ENCODE measurements around the gene EXOC8. TPM values are rescaled to one million over a fixed set of nuclear protein-coding genes. Genes with fewer than 3 reads are reported as not detected.

The EXOC8 gene
- total and polyA plus RNA-seq, 2 donors (not counting 3 experiments of a cell fraction or from before 2014, with no cell fraction given), result 2.8 to 13.2 TPM

GRCh38 chr1:231369282-231369681 lies 31.6 kb upstream of the EXOC8 start:
- Histone ChIP-seq H3K79me2 (ENCODE audit: control insufficient read depth, insufficient read depth, low read length) (peaks cover 9% of the 10 kb centered on the region), H3K4me2 (ENCODE audit: insufficient read depth, low read length) (no peak overlapping the region), H3K36me3 (ENCODE audit: control insufficient read depth in 2 of 2, extremely low read depth in 1 of 2, insufficient read depth in 2 of 2, low read length in 2 of 2) (peaks cover 0 to 7% of the 10 kb centered on the region in 2 experiments), H3K4me1 (ENCODE audit: control insufficient read depth, extremely low read depth, insufficient read depth, low read length) (no peaks in the 10 kb centered on the region), H3K27me3 (ENCODE audit: control insufficient read depth in 2 of 2, insufficient read depth in 2 of 2, low read length in 2 of 2) (no peaks in the 10 kb centered on the region), H3K9me1 (replicated peaks; ENCODE audit: control insufficient read depth, extremely low read depth, insufficient read depth, low read length) (no peaks in the 10 kb centered on the region), H3K9ac (replicated peaks; ENCODE audit: extremely low read depth, insufficient read depth, low read length) (no peak overlapping the region), H3K9me3 (replicated peaks; ENCODE audit: control insufficient read depth, insufficient read depth, low read length) (no peaks in the 10 kb centered on the region), H2AFZ (ENCODE audit: low read depth, low read length) (no peak overlapping the region), H3K4me3 (replicated peaks in 1 of 3; ENCODE audit: insufficient read depth in 1 of 3, low read depth in 1 of 3, low read length in 3 of 3) (no peak overlapping the region), H4K20me1 (replicated peaks; ENCODE audit: control insufficient read depth, extremely low read depth, insufficient read depth, low read length) (no peaks in the 10 kb centered on the region), H3K27ac (ENCODE audit: insufficient read depth, low read depth, low read length) (no peak overlapping the region)
- BruUV-seq (replicated peaks), result no TSS peak
- DNase-seq (ENCODE audit: low read depth, low spot score) (no peak), FAIRE-seq (no peak)
- intact Hi-C loops (cut with micrococcal nuclease) (no loop called here), dilution Hi-C loops (cut with MboI; ENCODE audit: extremely low pct_ligation_motif_present, low sequenced_read_pairs) (no loop called here)
- POLR2A ChIA-PET, result no interaction called here
- no peak for TF ChIP-seq CTCF (IDR thresholded peaks at IDR 0.05; ENCODE audit: extremely low read depth in 1 of 2, insufficient read depth in 1 of 2, low read depth in 1 of 2, low read length in 2 of 2)
- no peak for TF ChIP-seq JUN (IDR thresholded peaks at IDR 0.05; ENCODE audit: borderline replicate concordance, insufficient read depth, insufficient read length, low read depth)
- no peak for TF ChIP-seq FOS (IDR thresholded peaks at IDR 0.05; ENCODE audit: borderline replicate concordance, insufficient read depth, low read length)
- no peak for TF ChIP-seq MAX (IDR thresholded peaks at IDR 0.05; ENCODE audit: insufficient read depth, insufficient read length)
- TF ChIP-seq EZH2 (IDR thresholded peaks at IDR 0.05; ENCODE audit: borderline replicate concordance, low read depth, low read length, severe bottlenecking), result no peak
- no peak for TF ChIP-seq POLR2AphosphoS5 (IDR thresholded peaks at IDR 0.05; ENCODE audit: insufficient read depth, low read depth, low read length)
- TF ChIP-seq MYC (IDR thresholded peaks at IDR 0.05; ENCODE audit: low read depth, low read length), result no peak
- TF ChIP-seq POLR2A (IDR thresholded peaks at IDR 0.05; ENCODE audit: low read depth, low read length), result no peak
- TF ChIP-seq GATA2 (IDR thresholded peaks at IDR 0.05; ENCODE audit: insufficient read depth, insufficient read length, low read depth, low read length), result no peak
- CTCF ChIA-PET, result interaction anchor here (1.1 to 1.5 kb wide), 3 partner anchors 12 to 215 kb away, joined by 3 to 6 read pairs (median 5); no protein-coding TSS in a partner anchor

Measured in endothelial cell of umbilical vein (primary cell).